Cortex of kidney (tissue), 1 donor: ENCODE data around the gene SH2D1B.
"Not testable (repeated sequence)": the region's sequence is repeated elsewhere in the genome, so short reads cannot be mapped to it uniquely, and the experiment has no call there.

Experiments
- DNase-seq: peaks from one replicate; lab custom pipeline; 2025; lab: John Stamatoyannopoulos, UW

Gene SH2D1B, protein sequence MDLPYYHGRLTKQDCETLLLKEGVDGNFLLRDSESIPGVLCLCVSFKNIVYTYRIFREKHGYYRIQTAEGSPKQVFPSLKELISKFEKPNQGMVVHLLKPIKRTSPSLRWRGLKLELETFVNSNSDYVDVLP

DNA sequence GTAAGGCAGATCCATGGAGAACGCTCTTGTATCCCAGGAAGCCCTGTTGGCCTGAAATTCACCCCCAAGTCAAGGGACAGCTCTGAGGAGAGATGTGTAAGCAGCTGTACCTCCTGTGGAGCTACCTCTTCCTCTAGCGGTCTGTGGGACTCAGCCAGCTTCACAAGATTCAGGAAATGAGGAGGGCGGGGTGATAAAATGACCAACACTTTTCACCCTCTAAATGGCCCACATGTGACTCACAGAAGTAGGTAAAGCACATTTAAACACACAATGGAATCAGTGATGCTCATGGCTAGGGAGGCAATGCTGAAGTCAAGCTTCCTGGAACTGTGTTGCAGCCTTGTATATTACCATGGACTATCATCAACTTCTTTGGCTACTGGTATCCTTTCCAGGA lies at the start of gene SH2D1B:
TSS of gene SH2D1B (minus strand) at position 135 of the 400 bp plus-strand sequence. CDS start at position 15, 120 bp downstream.
- DNase-seq, result no peak

DNA sequence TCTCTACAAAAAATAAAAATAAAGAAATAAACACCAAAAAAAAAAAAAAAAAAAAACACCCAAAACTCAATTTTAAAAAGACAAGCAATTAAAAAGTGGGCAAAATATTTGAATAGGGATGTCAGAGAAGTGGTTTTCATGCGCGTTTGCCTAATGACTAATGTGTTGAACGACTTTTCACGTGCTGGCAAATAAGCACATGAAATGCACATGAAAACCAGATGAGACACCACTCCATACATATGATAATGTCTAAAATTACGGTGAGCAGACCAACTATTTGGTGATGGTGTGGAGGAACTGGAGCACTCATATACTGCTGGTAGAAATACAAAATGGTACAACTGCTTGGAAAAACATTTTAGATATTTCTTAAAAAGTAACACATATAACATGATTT lies 46.3 kb upstream of the SH2D1B start:
- no peak for DNase-seq

DNA sequence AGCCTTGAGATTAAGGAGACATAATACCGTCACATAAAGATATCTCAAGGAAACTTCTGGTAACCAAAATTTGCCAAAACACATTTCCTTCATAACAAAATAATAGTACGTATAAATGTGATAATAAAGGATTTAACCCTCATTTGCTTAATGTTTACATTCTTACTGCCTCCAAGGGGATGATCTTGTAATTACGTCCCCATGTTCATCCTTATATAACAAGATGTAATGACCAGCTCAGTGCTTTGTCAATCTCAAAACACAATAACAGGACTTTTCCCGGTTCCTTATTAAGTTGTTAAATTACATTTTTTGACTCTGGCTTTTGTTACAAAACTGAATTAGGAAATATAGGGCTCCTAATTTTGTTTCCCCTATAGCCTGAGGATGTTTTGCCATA lies 44.4 kb upstream of the SH2D1B start:
- no peak for DNase-seq

DNA sequence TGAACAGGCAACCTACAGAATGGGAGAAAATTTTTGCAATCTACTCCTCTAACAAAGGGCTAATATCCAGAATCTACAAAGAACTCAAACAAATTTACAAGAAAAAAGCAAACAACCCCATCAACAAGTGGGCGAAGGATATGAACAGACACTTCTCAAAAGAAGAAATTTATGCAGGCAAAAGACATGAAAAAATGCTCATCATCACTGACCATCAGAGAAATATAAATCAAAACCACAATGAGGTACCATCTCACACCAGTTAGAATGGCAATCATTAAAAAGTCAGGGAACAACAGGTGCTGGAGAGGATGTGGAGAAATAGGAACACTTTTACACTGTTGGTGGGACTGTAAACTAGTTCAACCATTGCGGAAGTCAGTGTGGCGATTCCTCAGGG lies 42.4 kb upstream of the SH2D1B start:
- DNase-seq, result not testable (repeated sequence)

DNA sequence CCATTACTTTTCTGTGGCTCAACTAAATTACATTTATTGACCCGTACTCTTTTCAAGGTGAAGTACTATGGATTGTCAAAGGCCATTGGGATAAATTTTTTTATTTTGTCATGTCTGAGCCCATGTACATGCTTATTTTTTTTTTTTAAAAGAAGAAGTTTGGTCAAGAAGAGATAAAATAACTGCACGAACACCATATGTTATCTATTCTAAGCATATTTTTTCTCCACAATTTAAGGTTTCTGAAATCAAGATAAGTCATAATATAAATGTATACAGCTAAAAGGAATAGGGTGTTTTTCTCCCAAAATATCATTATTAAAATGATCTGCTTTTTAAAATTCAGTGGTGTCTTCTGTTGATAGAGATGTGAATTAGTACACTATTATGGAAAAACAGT lies 35.0 kb upstream of the SH2D1B start:
- no peak for DNase-seq

DNA sequence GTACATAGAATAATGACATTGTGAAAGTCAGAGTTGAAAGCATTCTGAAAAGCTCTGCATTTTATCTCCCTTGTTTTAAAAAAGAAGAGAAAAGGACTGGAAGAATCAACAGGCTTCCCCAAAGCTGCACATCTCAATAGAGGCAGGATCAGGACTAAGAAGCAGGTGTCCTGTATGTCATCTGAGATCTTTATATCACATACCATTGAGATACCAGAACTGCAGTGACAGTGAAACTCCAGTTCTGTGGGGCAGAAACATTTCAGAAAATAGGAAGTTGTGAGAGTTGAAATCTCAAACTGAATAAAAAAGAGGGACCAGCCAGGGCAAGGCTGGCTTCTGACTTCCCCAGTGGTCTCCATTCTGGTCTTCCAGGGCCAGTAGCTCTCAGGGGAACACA lies 33.0 kb upstream of the SH2D1B start:
- no peak for DNase-seq

DNA sequence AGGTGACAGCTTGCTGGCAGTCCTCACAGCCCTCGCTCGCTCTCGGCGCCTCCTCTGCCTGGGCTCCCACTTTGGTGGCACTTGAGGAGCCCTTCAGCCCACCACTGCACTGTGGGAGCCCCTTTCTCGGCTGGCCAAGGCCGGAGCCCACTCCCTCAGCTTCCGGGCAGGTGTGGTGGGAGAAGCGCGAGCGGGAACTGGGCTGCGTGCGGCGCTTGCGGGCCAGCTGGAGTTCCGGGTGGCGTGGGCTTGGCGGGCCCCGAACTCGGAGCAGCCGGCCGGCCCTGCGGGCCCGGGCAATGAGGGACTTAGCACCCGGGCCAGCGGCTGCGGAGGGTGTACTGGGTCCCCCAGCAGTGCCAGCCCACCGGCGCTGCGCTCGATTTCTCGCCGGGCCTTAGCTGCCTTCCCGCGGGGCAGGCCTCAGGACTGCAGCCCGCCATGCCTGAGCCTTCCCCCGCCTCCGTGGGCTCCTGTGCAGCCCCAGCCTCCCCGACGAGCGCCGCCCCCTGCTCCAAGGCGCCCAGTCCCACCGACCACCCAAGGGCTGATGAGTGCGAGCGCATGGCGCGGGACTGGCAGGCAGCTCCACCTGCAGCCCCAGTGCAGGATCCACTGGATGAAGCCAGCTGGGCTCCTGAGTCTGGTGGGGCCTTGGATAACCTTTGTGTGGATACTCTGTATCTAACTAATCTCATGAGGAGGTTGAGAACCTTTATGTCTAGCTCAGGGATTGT lies 21.2 kb upstream of the SH2D1B start:
- not testable (repeated sequence) for DNase-seq

DNA sequence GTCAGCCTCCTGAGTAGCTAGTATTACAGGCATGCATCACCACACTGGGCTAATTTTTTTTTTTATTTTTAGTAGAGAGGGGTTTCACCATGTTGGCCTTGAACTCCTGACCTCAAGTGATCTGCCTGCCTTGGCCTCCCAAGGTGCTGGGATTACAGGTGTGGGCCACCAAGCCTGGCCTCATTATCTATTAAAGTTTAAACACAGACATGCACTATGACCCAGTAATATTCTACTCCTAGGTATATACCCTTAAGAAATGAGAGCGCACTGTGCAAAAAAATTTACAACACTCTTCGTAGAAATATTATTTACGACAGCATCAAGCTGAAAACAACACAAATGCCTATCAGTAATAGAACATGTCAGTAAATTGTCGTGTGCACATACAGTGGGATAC lies 18.6 kb upstream of the SH2D1B start:
- no peak for DNase-seq

DNA sequence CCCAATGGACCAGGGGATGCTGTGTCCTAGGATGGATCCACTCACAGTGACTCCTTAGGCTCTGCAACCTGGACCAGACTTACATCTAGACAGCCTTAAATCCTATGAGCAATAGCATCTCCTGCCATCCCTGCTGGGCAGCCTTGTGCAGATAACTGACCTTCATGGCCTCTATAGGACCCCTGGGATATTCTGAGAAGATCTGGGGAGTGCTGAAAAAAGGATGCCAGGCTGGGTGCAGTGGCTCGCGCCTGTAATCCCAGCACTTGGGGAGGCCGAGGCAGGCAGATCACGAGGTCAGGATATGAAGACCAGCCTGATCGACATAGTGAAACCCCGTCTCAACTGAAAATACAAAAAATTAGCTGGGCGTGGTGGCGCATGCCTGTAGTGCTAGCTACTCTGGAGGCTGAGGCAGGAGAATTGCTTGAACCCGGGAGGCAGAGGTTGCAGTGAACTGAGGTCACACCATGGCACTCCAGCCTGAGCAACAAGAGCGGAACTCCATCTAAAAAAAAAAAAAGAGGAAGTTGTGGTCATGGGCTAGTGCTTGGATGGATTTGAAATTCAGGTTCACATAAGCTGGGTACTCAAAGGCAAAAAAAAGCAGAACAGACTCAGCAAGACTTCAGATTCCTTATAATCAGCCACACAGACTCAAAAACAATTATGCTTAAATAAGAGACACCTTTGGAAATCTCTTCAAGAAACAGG lies 10.9 kb upstream of the SH2D1B start:
- DNase-seq, result no peak

DNA sequence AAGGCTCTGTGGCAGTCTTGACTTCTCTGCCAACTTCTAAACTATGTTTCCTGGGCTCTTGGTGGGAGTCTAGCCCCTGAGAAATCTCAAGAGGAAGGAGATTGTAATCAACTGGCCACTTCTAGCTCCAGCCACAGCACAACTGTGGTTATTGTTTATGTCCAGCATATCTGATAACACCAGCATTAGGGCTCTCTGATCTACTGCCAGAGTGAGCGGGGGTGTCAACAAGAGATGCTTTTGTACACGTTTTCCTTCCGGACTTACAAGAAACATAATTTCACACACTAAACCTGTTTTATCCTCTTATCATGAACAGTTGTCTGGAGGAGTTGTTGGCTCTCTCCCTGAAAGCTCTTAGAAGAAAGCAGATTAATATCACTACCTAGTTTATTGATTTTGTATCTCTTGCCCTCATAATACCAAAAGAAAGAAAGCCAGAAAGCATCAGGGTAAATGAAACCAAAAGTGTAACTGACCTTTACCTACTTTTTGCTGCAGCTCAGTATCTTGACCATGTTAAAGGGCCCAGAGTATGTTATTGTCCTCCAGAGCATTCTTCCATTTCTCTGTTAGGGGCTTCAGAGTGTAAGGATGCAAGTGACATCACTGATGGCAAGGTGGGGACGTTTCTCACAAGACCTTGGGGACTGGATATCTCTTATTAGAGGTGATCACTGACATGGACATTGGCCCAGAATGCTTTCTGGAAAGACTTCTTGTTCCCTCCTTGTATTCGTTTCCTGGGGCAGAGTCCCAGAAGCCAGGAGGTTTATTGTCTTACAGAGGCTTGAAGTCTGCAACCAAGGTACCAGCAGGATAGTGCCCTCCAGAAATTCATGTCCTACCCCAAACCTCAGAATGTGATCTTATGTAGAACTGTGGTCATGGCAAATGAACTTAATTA lies 9.6 kb upstream of the SH2D1B start:
- DNase-seq, result no peak

DNA sequence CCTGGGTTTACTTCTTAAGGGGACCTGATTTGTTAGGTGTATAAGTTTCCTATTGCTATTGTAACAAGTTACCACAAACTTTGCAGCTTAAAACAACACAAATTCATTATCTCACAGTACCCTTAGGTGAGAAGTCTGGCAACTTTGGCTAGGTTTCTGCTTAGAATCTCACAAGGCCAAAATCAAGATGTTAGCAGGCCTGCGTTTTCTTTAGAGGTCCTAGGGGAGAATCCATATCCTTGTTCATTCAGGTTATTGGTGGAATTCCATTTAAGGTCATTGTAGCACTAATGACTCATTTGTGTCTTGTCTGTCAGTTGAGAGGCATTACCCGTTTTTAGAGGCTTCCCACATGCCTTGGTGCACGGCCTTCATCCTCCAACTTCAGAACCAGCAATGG lies 8.2 kb upstream of the SH2D1B start:
- no peak for DNase-seq

DNA sequence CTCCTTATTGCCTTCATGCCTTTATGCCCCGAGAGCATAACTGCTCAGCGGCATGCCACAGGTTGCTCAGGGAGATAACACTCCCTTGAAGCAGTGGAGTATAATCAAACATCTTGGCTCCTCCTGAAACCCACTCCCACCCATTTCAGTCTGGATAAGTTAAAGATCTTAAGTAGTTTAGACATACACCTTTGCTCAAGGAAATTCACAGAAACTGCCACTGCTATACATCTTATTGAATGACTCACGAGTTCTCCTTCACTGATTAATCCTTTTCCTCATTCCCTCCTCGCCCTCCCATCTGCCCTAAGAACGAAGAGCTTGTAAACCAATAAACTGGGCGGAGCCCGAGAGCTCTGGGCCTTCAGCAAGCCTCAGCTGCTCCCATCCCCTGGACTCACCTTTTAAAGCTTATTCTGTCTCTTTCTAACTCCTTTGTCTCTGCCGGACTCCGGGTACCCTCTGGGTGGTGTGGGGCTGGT lies 7.6 kb upstream of the SH2D1B start:
- DNase-seq, result not testable (repeated sequence)

DNA sequence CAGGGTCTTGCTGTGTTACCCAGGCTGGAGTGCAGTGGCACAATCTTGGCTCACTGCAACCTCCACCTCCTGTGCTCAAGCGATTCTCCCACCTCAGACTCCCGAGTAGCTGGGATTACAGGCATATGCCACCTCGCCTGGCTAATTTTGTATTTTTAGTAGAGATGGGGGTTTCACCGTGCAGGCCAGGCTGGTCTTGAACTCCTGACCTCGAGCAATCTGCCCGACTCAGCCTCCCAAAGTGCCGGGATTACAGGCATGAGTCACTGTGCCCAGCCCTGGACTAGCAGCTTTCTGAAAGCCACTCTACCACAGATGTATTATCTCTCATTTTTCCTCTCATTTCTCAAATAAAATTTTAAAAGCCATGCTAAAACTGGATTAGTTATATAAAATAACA lies 6.6 kb upstream of the SH2D1B start:
- DNase-seq, result not testable (repeated sequence)

DNA sequence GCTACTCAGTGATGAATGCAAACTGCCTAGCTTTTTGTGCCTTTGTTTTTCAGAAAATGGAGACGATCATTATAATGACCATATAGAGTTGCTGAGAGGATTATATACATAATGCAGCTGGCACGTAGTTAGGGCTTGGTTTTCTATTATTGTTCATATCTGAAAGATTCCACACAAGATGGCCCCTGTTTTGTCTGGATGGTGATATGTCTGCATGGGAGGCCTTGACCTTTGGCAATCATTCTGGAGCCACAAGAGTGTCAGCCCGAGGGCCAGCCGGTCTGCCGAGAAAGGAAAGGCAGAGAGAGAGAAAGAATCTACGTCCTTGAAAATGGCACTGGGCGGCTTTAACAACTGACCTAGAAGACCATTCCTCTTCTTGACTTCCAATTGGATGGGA lies 5.7 kb upstream of the SH2D1B start:
- DNase-seq, result no peak

DNA sequence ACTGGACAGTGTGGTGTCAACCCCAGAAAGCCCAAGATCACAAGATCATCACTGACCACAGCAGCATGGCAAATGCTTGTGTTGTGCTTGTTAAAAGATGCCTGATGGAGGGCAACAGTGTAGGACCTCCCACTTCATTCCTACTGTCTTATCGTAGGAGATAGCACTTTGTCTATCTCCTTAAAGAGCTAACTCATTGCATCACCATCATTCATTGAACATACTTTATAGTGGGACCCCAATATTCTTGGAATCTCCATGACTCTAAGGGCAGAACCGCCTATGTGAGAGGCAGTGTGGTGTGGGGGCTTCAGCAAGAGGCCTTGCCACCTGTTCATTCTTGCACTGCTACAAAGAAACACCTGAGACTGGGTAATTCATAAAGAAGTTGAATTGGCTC lies 5.0 kb upstream of the SH2D1B start:
- no peak for DNase-seq

DNA sequence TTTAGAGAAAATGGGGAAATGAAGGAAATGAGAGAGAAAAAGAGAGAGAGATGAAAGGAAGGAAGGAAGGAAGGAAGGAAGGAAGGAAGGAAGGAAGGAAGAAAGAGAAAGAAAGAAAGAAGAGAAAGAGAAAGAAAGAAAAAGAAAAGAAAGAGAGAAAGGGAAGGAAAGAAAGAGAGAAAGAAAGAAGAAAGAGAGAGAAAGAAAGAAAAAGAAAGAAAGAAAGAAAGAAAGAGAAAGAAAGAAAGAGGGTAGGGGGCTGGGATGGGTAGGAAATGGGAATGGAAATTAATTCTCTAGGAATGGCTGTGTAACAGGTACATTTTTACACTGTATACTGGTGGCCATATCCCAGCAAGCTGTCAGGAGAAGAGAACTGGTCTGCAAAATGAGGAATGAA lies 4.3 kb upstream of the SH2D1B start:
- no peak for DNase-seq

DNA sequence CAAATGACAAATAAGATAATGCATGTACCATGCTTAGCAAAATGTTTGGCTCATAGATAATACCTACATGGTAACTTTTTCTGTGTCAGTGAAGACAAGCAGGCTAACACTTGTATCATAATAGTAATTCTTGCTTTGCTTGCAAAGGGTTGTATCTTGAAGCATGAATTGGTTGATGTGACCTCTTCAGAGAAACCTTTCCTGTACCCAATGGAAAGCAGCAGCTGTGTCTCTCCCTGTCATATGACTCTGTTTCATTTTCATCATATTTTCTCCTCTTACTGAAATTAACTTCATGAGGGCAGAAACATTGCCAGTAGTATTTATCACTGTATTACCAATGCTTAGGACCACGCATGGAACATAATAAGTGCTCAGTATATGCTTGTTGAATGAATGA lies 4.4 kb downstream of the SH2D1B start:
- DNase-seq, result no peak

DNA sequence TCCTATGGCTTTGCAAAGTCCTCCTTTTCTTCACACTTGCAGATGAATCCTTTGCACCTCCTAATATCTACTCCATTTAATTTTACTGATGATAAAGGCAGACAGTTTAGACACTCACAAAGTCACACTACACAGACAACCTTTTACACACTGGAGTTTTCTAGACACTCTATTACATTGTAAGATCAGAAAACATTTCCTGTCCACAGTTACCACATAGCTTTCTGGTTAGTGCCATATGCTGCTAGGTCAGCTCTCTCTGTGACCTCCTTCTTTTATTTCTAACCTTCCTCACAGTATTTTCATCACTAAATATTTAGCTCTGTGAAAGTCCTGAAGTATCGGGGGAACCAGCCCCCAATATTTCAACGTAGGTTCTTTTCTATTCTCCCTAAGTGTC lies 5.1 kb downstream of the SH2D1B start:
- no peak for DNase-seq

DNA sequence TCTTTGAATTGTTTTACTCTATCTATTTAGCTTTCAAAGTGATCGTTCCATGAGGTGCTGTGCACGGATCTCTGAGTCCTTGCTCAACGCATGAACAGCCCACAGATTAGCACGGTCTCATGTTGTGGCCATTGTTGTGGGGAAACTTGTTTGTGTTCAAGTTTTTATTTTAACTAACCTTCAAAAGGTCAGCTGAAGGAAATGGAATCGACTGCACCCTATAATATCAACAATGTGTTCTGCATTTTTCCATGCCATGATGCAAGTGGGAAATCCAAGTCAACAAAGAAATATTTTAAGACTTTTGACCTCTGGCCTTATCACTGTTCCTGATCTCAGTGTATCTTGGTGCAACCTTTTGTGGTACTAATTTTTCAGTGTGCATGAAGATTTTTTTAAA lies 6.1 kb downstream of the SH2D1B start:
- DNase-seq, result no peak

DNA sequence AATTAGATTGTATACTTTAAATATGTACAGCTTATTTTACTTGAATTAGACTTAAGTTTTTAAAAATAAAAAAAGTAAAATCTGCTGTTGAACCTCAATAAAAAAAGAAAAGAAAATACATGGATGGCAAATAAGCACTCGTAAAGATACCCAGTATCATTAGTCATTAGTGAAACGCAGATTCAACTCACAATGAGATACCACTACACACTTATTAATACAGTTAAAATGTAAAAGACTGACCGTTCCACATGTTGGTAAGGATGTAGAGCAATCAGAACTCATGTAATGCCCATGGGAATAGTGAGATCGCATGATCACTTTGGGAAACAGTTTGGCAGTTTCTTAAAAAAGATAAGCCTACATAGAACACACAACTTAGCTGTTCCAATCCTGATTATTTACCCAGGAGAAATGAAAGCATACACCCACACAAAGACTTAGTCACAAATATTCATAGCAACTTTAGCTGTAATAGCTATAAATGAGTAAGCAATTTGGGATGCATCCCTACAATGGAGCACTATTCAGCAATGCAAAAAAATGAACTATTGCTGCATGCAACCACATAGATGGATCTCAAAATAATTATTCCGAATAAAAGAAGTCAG lies 7.3 kb downstream of the SH2D1B start:
- DNase-seq, result no peak

DNA sequence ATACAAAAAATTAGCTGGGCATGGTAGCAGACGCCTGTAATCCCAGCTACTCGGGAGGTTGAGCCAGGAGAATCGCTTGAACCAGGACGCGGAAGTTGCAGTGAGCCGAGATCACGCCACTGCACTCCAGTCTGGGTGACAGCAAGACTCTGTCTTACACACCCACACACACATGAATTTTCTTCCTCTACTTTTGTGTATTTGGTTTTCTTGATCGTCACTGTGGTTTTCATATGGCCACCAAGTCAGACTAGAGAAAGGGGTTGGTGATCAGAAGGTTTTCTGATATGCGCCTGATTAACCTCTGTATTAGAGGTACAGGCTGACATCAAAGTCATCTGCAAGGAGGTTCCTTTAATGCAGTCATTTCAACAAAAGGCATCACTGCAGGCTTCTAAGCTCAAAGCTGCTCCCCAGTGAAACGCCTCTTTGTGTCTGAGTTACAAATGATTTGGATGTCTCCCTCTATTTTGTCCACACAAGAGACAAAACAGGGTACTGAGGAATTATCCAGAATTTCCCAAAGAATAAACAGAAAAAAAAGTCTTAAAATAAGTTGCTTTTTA lies 11.1 kb downstream of the SH2D1B start:
- DNase-seq, result no peak
